PFSK-1 (cell line): Measurements from ENCODE around the gene TREM2.

Experiments used
- FOXP2 ChIP-seq: optimal IDR thresholded peaks from 2 replicates; pipeline ENCODE3; 2011; ENCODE audit warnings: borderline replicate concordance, control low read depth, inconsistent platforms; ENCODE audit not compliant: insufficient read depth; ENCODE audit errors: extremely low read length, extremely low read depth
- REST ChIP-seq, 2 experiments: IDR thresholded peaks; 2 replicates each; pipeline versions ENCODE4 v1.6.1 to v1.8.0; 2011 to 2012; ENCODE audit warnings: low read depth in 2 of 2, low read length in 2 of 2, control low read depth in 1 of 2, inconsistent platforms in 1 of 2, mild to moderate bottlenecking in 1 of 2, moderate library complexity in 1 of 2; ENCODE audit not compliant: insufficient read depth in 1 of 2

DNA sequence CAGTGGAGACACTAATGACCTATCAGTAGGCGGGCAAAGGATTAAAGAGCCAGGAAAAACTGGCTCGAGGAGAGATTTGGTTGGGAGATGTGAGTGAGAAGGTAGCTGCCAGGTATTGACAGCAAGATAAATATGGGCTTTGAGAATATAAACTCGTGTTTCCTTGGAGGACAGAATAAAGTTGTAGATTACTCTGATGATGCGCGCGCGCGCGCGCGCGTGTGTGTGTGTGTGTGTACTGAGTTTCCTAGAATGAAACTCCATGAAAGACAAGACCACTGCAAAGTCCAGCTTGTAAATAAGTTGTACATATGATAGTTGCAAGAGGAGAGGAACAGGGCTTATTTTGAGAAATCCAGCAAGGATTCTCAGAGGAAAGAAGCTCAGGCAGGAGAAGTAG is 13.3 kb upstream of the TREM2 start:
- TF ChIP-seq REST (IDR thresholded peaks at IDR 0.05; ENCODE audit: insufficient read depth in 1 of 2, low read depth in 2 of 2, low read length in 2 of 2) (no peak), FOXP2 (no peak)
